Activated CD8-positive, alpha-beta T cell treated with anti-CD3 and anti-CD28 coated beads for 36 hours (primary cell): ENCODE results near the gene PRTN3. TPM values are rescaled to one million over a fixed set of nuclear protein-coding genes. Genes with fewer than 3 reads are reported as not detected.

Experiments used
- ATAC-seq: fragments of 200-7000 bp; cut with Tn5 transposase; one replicate; pipeline ENCODE4 v1.10.0; 2021; ENCODE audit warnings: mild to moderate bottlenecking, moderate library complexity
- CTCF ChIA-PET: fragments of 350-600 bp; sonication (Branson Sonifier 250); formaldehyde crosslinking; loops from one replicate; lab custom pipeline; 2021; ENCODE audit warnings: antibody characterized with exemption; lab: Charles Lee
- POLR2A ChIA-PET: fragments of 350-600 bp; sonication (Branson Sonifier 250); formaldehyde crosslinking; loops from one replicate; lab custom pipeline; 2021; ENCODE audit warnings: antibody characterized with exemption; lab: Charles Lee
- DNase-seq: peaks from one replicate; pipeline ENCODE4 v3.0.0-alpha.2; 2020
- H3K27ac Mint-ChIP-seq: one replicate; pipeline ENCODE4 v1.8.0; 2021; ENCODE audit warnings: mild to moderate bottlenecking, mixed read lengths
- H3K27me3 Mint-ChIP-seq: one replicate; pipeline ENCODE4 v1.8.0; 2021; ENCODE audit warnings: mixed read lengths
- H3K36me3 Mint-ChIP-seq: one replicate; pipeline ENCODE4 v1.8.0; 2021; ENCODE audit warnings: low read depth, mixed read lengths
- H3K4me1 Mint-ChIP-seq: one replicate; pipeline ENCODE4 v1.8.0; 2021; ENCODE audit warnings: low read depth, mixed read lengths
- H3K4me3 Mint-ChIP-seq: one replicate; pipeline ENCODE4 v1.8.0; 2021; ENCODE audit warnings: mild to moderate bottlenecking, moderate library complexity, mixed read lengths
- H3K9me3 Mint-ChIP-seq: one replicate; pipeline ENCODE4 v1.8.0; 2021; ENCODE audit warnings: mixed read lengths
- CTCF ChIP-seq: fragments of 200-600 bp; IDR thresholded peaks from one replicate; pipeline ENCODE4 v1.8.0; 2022; ENCODE audit warnings: antibody characterized with exemption, mild to moderate bottlenecking
- intact Hi-C: fragments of 100-400 bp; cut with micrococcal nuclease; formaldehyde crosslinking; loops from one replicate; pipeline ENCODE4 v1.10.0; 2022
- total RNA-seq, 2 experiments: library from RNA; stranded (reverse); gene quantifications; one replicate each; pipeline ENCODE4 v1.2.3, GENCODE V29; 2021

Gene PRTN3
- total RNA-seq, 2 experiments from 2014 or later, result not detected

- intact Hi-C loops, result no loop called here
- POLR2A ChIA-PET, result interaction anchor here (0.6 kb wide), 1 partner anchor 67 kb away, joined by 3 read pairs; no protein-coding TSS in a partner anchor
- CTCF ChIA-PET, result no interaction called here
Observed at GRCh38 chr19:867855-868457, 27.2 kb downstream of the PRTN3 start.

GRCh38 chr19:868458-869244, 27.9 kb downstream of the PRTN3 start:
- no peak overlapping the region for H3K4me3 Mint-ChIP-seq
- H3K27me3 Mint-ChIP-seq, result no peaks in the 10 kb centered on the region
- DNase-seq (no peak), ATAC-seq (no peak)
- H3K36me3 Mint-ChIP-seq, result peaks cover 9% of the 10 kb centered on the region
- POLR2A ChIA-PET, result no interaction called here
- H3K4me1 Mint-ChIP-seq, result peaks cover 12% of the 10 kb centered on the region
- intact Hi-C loops, result no loop called here
- no peak for TF ChIP-seq CTCF
- H3K27ac Mint-ChIP-seq, result no peak overlapping the region
- CTCF ChIA-PET, result no interaction called here
- H3K9me3 Mint-ChIP-seq, result peaks cover 2% of the 10 kb centered on the region

More at GRCh38 chr19:867855-868457, 27.2 kb downstream of the PRTN3 start:
- no peak overlapping the region for H3K27ac Mint-ChIP-seq
- H3K36me3 Mint-ChIP-seq, result peaks cover 9% of the 10 kb centered on the region
- DNase-seq, result no peak
- TF ChIP-seq CTCF, result no peak
- H3K9me3 Mint-ChIP-seq, result peaks cover 2% of the 10 kb centered on the region
- H3K4me1 Mint-ChIP-seq, result peaks cover 18% of the 10 kb centered on the region
- no peak overlapping the region for H3K4me3 Mint-ChIP-seq
- no peaks in the 10 kb centered on the region for H3K27me3 Mint-ChIP-seq
- no peak for ATAC-seq

GRCh38 chr19:869245-870177, 28.7 kb downstream of the PRTN3 start:
- Mint-ChIP-seq H3K27ac (no peak overlapping the region), H3K27me3 (no peaks in the 10 kb centered on the region), H3K36me3 (peaks cover 9% of the 10 kb centered on the region), H3K9me3 (peaks cover 2% of the 10 kb centered on the region), H3K4me3 (no peak overlapping the region), H3K4me1 (peaks cover 10% of the 10 kb centered on the region)
- no peak for TF ChIP-seq CTCF
- DNase-seq (no peak), ATAC-seq (no peak)
- intact Hi-C loops, result no loop called here
- ChIA-PET POLR2A (no interaction called here), CTCF (no interaction called here)

GRCh38 chr19:870314-870713, 29.5 kb downstream of the PRTN3 start:
- peaks cover 10% of the 10 kb centered on the region for H3K4me1 Mint-ChIP-seq
- ChIA-PET POLR2A (no interaction called here), CTCF (no interaction called here)
- H3K9me3 Mint-ChIP-seq, result peaks cover 2% of the 10 kb centered on the region
- H3K4me3 Mint-ChIP-seq, result no peak overlapping the region
- H3K27me3 Mint-ChIP-seq, result no peaks in the 10 kb centered on the region
- peaks cover 9% of the 10 kb centered on the region for H3K36me3 Mint-ChIP-seq
- TF ChIP-seq CTCF, result no peak
- DNase-seq, result no peak
- H3K27ac Mint-ChIP-seq, result no peak overlapping the region
- intact Hi-C loops, result no loop called here
- ATAC-seq, result no peak
